PC-3 (cell line): Measurements from ENCODE around the gene ZNF101.

ENCODE experiments used
- EZH2phosphoT487 ChIP-seq: fragments of 300-600 bp; sonication (generic); IDR thresholded peaks from 2 replicates; pipeline ENCODE4 v1.6.1; 2018; ENCODE audit warnings: mild to moderate bottlenecking, antibody characterized with exemption, low read length, borderline replicate concordance
- TF ChIP-seq, protein P1 (sequence below): fragments of 300-600 bp; sonication (generic); conservative IDR thresholded peaks from 2 replicates; pipeline ENCODE4 v1.5.1; 2017; ENCODE audit warnings: antibody characterized with exemption, low read depth, mild to moderate bottlenecking, low read length

DNA sequence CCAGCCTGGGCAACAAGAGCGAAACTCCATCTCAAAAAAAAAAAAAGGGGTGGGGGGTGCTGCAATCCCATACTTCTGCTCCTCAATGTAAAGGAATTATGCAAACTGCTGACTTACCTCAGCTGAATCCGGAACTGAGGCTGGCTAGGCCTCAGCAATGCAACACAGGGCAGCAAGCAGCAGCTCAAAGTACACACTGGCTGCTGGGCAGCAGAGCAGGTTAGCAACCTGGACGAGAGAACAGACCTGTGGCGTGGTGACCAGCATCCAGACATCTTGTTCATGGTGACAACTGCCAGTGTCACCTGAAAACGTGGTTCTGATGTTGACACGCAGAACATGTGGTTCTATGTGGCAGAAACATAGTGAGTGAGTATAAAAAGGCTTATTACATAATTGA, 36.2 kb downstream of the ZNF101 start:
- TF ChIP-seq, protein P1, sequence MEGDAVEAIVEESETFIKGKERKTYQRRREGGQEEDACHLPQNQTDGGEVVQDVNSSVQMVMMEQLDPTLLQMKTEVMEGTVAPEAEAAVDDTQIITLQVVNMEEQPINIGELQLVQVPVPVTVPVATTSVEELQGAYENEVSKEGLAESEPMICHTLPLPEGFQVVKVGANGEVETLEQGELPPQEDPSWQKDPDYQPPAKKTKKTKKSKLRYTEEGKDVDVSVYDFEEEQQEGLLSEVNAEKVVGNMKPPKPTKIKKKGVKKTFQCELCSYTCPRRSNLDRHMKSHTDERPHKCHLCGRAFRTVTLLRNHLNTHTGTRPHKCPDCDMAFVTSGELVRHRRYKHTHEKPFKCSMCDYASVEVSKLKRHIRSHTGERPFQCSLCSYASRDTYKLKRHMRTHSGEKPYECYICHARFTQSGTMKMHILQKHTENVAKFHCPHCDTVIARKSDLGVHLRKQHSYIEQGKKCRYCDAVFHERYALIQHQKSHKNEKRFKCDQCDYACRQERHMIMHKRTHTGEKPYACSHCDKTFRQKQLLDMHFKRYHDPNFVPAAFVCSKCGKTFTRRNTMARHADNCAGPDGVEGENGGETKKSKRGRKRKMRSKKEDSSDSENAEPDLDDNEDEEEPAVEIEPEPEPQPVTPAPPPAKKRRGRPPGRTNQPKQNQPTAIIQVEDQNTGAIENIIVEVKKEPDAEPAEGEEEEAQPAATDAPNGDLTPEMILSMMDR = no peak
- TF ChIP-seq EZH2phosphoT487 = no peak
